Mesothelial cell of epicardium (in vitro differentiated cells): ENCODE data around the gene TMEM154. TPM values are rescaled to one million over a fixed set of nuclear protein-coding genes. Genes with fewer than 3 reads are reported as not detected.

Experiments
- DNase-seq, 2 experiments: peaks; one replicate each; pipeline ENCODE4 v3.0.0; 2021; ENCODE audit warnings: low spot score in 2 of 2; ENCODE audit not compliant: unreplicated experiment in 2 of 2
- H3K27ac Mint-ChIP-seq: 2 replicates; pipeline ENCODE4 v1.8.0; 2021; ENCODE audit warnings: mixed read lengths
- H3K27me3 Mint-ChIP-seq: 2 replicates; pipeline ENCODE4 v1.8.0; 2021; ENCODE audit warnings: low read depth, mixed read lengths
- H3K36me3 Mint-ChIP-seq: 2 replicates; pipeline ENCODE4 v1.8.0; 2021; ENCODE audit warnings: mixed read lengths
- H3K4me1 Mint-ChIP-seq: 2 replicates; pipeline ENCODE4 v1.8.0; 2021; ENCODE audit warnings: mixed read lengths
- H3K4me3 Mint-ChIP-seq: 2 replicates; pipeline ENCODE4 v1.8.0; 2021; ENCODE audit warnings: mild to moderate bottlenecking, moderate library complexity, mixed read lengths
- H3K9me3 Mint-ChIP-seq: 2 replicates; pipeline ENCODE4 v1.8.0; 2021; ENCODE audit warnings: mixed read lengths
- total RNA-seq: library from RNA; stranded (reverse); gene quantifications from 3 replicates; pipeline ENCODE4 v1.2.1, GENCODE V29; 2021
- TF ChIP-seq, protein P1 (sequence below): fragments of 200-600 bp; sonication (generic); IDR thresholded peaks from one replicate; pipeline ENCODE4 v1.5.0; 2021; ENCODE audit warnings: antibody characterized with exemption; ENCODE audit not compliant: unreplicated experiment

TMEM154 gene
- total RNA-seq, 1 donor from 2014 or later = 0.98 TPM

GRCh38 chr4:152723236-152723635 lies 43.4 kb upstream of the TMEM154 start:
- H3K27me3 Mint-ChIP-seq = peaks cover 7% of the 10 kb centered on the region
- H3K4me1 Mint-ChIP-seq = no peaks in the 10 kb centered on the region
- no peaks in the 10 kb centered on the region for H3K36me3 Mint-ChIP-seq
- no peak for DNase-seq
- H3K9me3 Mint-ChIP-seq = no peaks in the 10 kb centered on the region
- H3K27ac Mint-ChIP-seq = no peak overlapping the region
- TF ChIP-seq, protein P1, sequence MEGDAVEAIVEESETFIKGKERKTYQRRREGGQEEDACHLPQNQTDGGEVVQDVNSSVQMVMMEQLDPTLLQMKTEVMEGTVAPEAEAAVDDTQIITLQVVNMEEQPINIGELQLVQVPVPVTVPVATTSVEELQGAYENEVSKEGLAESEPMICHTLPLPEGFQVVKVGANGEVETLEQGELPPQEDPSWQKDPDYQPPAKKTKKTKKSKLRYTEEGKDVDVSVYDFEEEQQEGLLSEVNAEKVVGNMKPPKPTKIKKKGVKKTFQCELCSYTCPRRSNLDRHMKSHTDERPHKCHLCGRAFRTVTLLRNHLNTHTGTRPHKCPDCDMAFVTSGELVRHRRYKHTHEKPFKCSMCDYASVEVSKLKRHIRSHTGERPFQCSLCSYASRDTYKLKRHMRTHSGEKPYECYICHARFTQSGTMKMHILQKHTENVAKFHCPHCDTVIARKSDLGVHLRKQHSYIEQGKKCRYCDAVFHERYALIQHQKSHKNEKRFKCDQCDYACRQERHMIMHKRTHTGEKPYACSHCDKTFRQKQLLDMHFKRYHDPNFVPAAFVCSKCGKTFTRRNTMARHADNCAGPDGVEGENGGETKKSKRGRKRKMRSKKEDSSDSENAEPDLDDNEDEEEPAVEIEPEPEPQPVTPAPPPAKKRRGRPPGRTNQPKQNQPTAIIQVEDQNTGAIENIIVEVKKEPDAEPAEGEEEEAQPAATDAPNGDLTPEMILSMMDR = no peak
- H3K4me3 Mint-ChIP-seq = no peak overlapping the region

GRCh38 chr4:152719801-152720556 lies 40.2 kb upstream of the TMEM154 start:
- Mint-ChIP-seq H3K4me1 (no peaks in the 10 kb centered on the region), H3K36me3 (no peaks in the 10 kb centered on the region), H3K27me3 (no peaks in the 10 kb centered on the region), H3K27ac (no peak overlapping the region), H3K9me3 (peaks cover 8% of the 10 kb centered on the region), H3K4me3 (no peak overlapping the region)
- no peak for DNase-seq
- TF ChIP-seq, protein P1 = no peak

DNA sequence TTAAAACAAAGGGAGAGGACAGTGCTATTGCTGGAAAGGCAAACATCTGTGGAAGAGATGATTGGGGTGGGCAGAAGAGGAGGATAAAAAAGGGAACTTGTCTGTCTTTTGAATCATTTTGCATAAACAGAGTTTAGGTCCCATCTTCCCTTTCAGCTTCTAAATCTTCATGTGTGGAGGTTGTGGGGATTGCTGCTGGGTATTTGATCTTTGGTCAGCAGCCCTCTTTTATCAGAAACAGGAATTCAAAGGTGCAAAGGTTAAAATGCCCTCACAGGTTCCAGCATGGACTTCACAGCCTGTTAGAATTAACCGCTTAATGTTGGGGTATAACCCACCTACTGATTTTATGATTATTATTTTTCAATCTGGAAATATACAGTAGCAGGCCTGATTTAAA lies 39.5 kb upstream of the TMEM154 start:
- Mint-ChIP-seq H3K9me3 (peaks cover 8% of the 10 kb centered on the region), H3K36me3 (no peaks in the 10 kb centered on the region), H3K4me1 (no peaks in the 10 kb centered on the region), H3K27ac (no peak overlapping the region), H3K27me3 (no peaks in the 10 kb centered on the region), H3K4me3 (no peak overlapping the region)
- TF ChIP-seq, protein P1 = no peak
- no peak for DNase-seq

GRCh38 chr4:152715076-152715475 lies 35.3 kb upstream of the TMEM154 start:
- DNase-seq = no peak
- H3K36me3 Mint-ChIP-seq = no peaks in the 10 kb centered on the region
- H3K4me1 Mint-ChIP-seq = no peaks in the 10 kb centered on the region
- peaks cover 8% of the 10 kb centered on the region for H3K9me3 Mint-ChIP-seq
- no peak overlapping the region for H3K27ac Mint-ChIP-seq
- H3K27me3 Mint-ChIP-seq = no peaks in the 10 kb centered on the region
- TF ChIP-seq, protein P1 = no peak
- H3K4me3 Mint-ChIP-seq = no peak overlapping the region

DNA sequence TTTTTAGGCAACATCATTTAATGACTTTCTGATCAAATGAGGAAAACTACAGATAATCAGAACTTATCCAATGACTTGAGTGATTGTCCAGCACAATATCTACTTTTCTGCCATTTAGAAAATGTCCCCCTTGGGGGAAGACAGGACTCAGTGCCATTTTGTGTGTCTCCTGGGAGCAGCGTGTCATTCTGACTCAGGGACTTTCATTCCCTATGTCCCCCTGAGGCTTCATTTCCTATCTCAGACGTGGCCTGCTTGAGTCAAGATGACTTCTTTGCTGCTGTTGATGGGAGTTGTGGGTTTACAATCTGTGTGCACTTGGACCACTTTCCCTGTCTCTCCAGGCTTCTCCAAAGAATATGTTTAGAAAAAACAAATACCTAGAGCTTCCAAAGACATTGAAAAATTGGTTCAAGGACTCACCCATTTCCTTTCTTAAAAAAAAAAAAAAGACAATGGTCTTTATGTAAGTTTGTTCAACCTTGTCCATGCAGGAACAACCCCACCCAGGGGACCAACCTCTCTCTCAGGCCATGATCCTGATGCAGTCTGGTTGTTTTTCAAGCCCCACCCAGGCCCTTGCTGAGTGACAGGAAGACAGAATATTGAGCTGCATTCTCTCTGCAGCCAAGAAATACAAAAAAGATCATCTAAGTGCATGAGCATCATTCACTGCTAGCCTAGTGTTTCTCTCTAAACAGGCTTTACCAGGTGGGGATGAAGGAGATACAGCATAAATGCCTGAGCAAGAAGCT lies 34.3 kb upstream of the TMEM154 start:
- Mint-ChIP-seq H3K27me3 (no peaks in the 10 kb centered on the region), H3K9me3 (peaks cover 8% of the 10 kb centered on the region), H3K36me3 (no peaks in the 10 kb centered on the region), H3K4me1 (peaks cover 6% of the 10 kb centered on the region), H3K27ac (no peak overlapping the region), H3K4me3 (no peak overlapping the region)
- no peak for DNase-seq
- TF ChIP-seq, protein P1 = no peak
